HepG2 (cell line): ENCODE measurements around the gene ALKBH5. TPM values are rescaled to one million over a fixed set of nuclear protein-coding genes. Genes with fewer than 3 reads are reported as not detected.

Experiments used
- CC2D1A ChIP-seq: sonication (generic); formaldehyde crosslinking; IDR thresholded peaks from 2 replicates; pipeline ENCODE4 v1.8.1; 2023; ENCODE audit warnings: mild to moderate bottlenecking, missing genetic modification reagents
- HHEX ChIP-seq: IDR thresholded peaks from 2 replicates; pipeline ENCODE4 v1.6.1; 2016; ENCODE audit warnings: control low read depth
- RAD21 ChIP-seq: fragments of 450-650 bp; formaldehyde crosslinking; IDR thresholded peaks from 2 replicates; pipeline ENCODE4 v1.5.0; 2020; ENCODE audit warnings: mild to moderate bottlenecking
- STAG1 ChIP-seq: sonication (generic); formaldehyde crosslinking; IDR thresholded peaks from 2 replicates; pipeline ENCODE4 v1.4.0; 2020; ENCODE audit warnings: missing genetic modification reagents
- ZFP91 ChIP-seq: sonication (generic); formaldehyde crosslinking; IDR thresholded peaks from 2 replicates; pipeline ENCODE4 v1.9.0; 2022; ENCODE audit warnings: missing genetic modification reagents, mild to moderate bottlenecking, borderline replicate concordance
- ZFY ChIP-seq: sonication (generic); formaldehyde crosslinking; IDR thresholded peaks from 2 replicates; pipeline ENCODE4 v1.4.0; 2020; ENCODE audit warnings: missing genetic modification reagents
- ZKSCAN5 ChIP-seq: sonication (generic); formaldehyde crosslinking; IDR thresholded peaks from 2 replicates; pipeline ENCODE4 v1.5.1; 2020; ENCODE audit warnings: mild to moderate bottlenecking, missing genetic modification reagents
- ZNF574 ChIP-seq: sonication (generic); formaldehyde crosslinking; IDR thresholded peaks from 2 replicates; pipeline ENCODE4 v1.4.0; 2020; ENCODE audit warnings: missing genetic modification reagents
- polyA plus RNA-seq, 8 experiments: library from polyadenylated mRNA; depleted of rRNA in 3 of 8; stranded (reverse) in 7 of 8; unstranded in 1 of 8; fragments of >200 nt; fragmentation: Illumina TruSeq in 4 of 8; extraction: Trizol in 4 of 8; gene quantifications; 2 replicates each; pipeline versions ENCODE4 v1.2.1 to v1.2.3, GENCODE V29; 2011 to 2016; ENCODE audit warnings: low read depth in 4 of 8, missing spikeins in 1 of 8, mixed read lengths in 1 of 8; ENCODE audit not compliant: insufficient read depth in 1 of 8
- total RNA-seq, 5 experiments: library from RNA; depleted of rRNA; stranded (reverse); fragments of >200 nt; fragmentation: Illumina TruSeq; extraction: Trizol; gene quantifications; 2 replicates each; pipeline ENCODE4 v1.2.3, GENCODE V29; 2016; ENCODE audit warnings: low read depth in 1 of 5
- TF ChIP-seq, protein P1 (sequence below): sonication (generic); formaldehyde crosslinking; IDR thresholded peaks from 2 replicates; pipeline ENCODE4 v1.8.0; 2022; ENCODE audit warnings: mild to moderate bottlenecking, missing genetic modification reagents; ENCODE audit not compliant: insufficient replicate concordance

Gene ALKBH5
- total and polyA plus RNA-seq, 2 of the 13 experiments (the other 11 are each of a cell fraction or from before 2014, with no cell fraction given): 68.9 to 76.9 TPM

- TF ChIP-seq ZFP91 (CRISPR knock-in tag) (peak; percentile 44; the same call in 1 of the 2 replicates), HHEX (CRISPR knock-in tag) (no peak), STAG1 (peak; percentile 33), RAD21 (CRISPR knock-in tag) (0 out of 2 replicates have a peak, but pooled peaks have one; percentile 8), ZFY (0 out of 2 replicates have a peak, but pooled peaks have one; percentile 17), ZKSCAN5 (CRISPR knock-in tag) (peak; percentile 70; the same call in 1 of the 2 replicates), ZNF574 (0 out of 2 replicates have a peak, but pooled peaks have one; percentile 24), CC2D1A (CRISPR knock-in tag) (no peak)
- TF ChIP-seq, protein P1, sequence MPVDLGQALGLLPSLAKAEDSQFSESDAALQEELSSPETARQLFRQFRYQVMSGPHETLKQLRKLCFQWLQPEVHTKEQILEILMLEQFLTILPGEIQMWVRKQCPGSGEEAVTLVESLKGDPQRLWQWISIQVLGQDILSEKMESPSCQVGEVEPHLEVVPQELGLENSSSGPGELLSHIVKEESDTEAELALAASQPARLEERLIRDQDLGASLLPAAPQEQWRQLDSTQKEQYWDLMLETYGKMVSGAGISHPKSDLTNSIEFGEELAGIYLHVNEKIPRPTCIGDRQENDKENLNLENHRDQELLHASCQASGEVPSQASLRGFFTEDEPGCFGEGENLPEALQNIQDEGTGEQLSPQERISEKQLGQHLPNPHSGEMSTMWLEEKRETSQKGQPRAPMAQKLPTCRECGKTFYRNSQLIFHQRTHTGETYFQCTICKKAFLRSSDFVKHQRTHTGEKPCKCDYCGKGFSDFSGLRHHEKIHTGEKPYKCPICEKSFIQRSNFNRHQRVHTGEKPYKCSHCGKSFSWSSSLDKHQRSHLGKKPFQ (CRISPR knock-in tag): no peak
Observed at GRCh38 chr17:18139949-18140348, 43.7 kb upstream of the ALKBH5 start (continued).
